Mammary epithelial cell (primary cell): ENCODE measurements around the gene C9orf152.

Experiments used
- CTCF ChIP-seq, 2 donors: IDR thresholded peaks in 1 of 2; conservative IDR thresholded peaks in 1 of 2; 2 replicates each; pipeline ENCODE4 v1.5.1; 2011 to 2012; ENCODE audit warnings: inconsistent platforms in 2 of 2, low read length in 2 of 2, mild to moderate bottlenecking in 2 of 2, control low read depth in 1 of 2, low read depth in 1 of 2; ENCODE audit not compliant: insufficient read depth in 1 of 2; ENCODE audit errors: extremely low read depth in 1 of 2
- EZH2 ChIP-seq: IDR thresholded peaks from 2 replicates; pipeline ENCODE4 v1.6.1; 2012; ENCODE audit warnings: low read length, inconsistent platforms, borderline replicate concordance

GRCh38 chr9:110175275-110175968 is 32.5 kb downstream of the C9orf152 start:
- no peak for TF ChIP-seq CTCF (conservative IDR thresholded peaks at IDR 0.05 in 1 of 2, IDR thresholded peaks at IDR 0.05 in 1 of 2; ENCODE audit: extremely low read depth in 1 of 2, insufficient read depth in 1 of 2, low read depth in 1 of 2, low read length in 2 of 2)
- TF ChIP-seq EZH2, result no peak
